Neural cell (in vitro differentiated cells): ENCODE data around the gene TMEM92. TPM values are rescaled to one million over a fixed set of nuclear protein-coding genes. Genes with fewer than 3 reads are reported as not detected.

ENCODE experiments used
- H2AFZ ChIP-seq: fragments of 200-600, 300-800 bp; sonication (generic), shearing (Covaris generic); 2 replicates; pipeline ENCODE4 v1.6.0; 2014; ENCODE audit warnings: low read depth, mild to moderate bottlenecking, antibody characterized with exemption, low read length, moderate library complexity
- H3F3A ChIP-seq: fragments of 200-600 bp; shearing (Covaris generic); 2 replicates; pipeline ENCODE4 v1.6.1; 2016; ENCODE audit warnings: mild to moderate bottlenecking, moderate library complexity, mixed read lengths, antibody characterized with exemption, low read length; ENCODE audit not compliant: insufficient read depth, poor library complexity, severe bottlenecking
- H3K27ac ChIP-seq: fragments of 200-600, 300-800 bp; sonication (generic), shearing (Covaris generic); 2 replicates; pipeline ENCODE4 v1.5.1; 2014; ENCODE audit warnings: mild to moderate bottlenecking, low read length, moderate library complexity
- H3K27me3 ChIP-seq: fragments of 300-800, 200-600 bp; sonication (generic), shearing (Covaris generic); 2 replicates; pipeline ENCODE4 v1.6.0; 2014; ENCODE audit warnings: mild to moderate bottlenecking, low read depth, low read length, moderate library complexity; ENCODE audit not compliant: insufficient read depth
- H3K36me3 ChIP-seq: fragments of 300-800, 200-600 bp; sonication (generic), shearing (Covaris generic); 2 replicates; pipeline ENCODE4 v1.5.1; 2014; ENCODE audit warnings: mild to moderate bottlenecking, antibody characterized with exemption, low read length, moderate library complexity; ENCODE audit not compliant: insufficient read depth
- H3K4me2 ChIP-seq: fragments of 300-800, 200-600 bp; sonication (generic), shearing (Covaris generic); 2 replicates; pipeline ENCODE4 v1.6.0; 2014; ENCODE audit warnings: mild to moderate bottlenecking, low read length
- H3K4me3 ChIP-seq: fragments of 300-800, 200-600 bp; sonication (generic), shearing (Covaris generic); 2 replicates; pipeline ENCODE4 v1.5.1; 2014; ENCODE audit warnings: mild to moderate bottlenecking, low read length, moderate library complexity
- H3K79me2 ChIP-seq: fragments of 200-600 bp; shearing (Covaris generic); replicated peaks from 2 replicates; pipeline ENCODE4 v1.6.0; 2014; ENCODE audit warnings: mild to moderate bottlenecking, low read length, moderate library complexity; ENCODE audit not compliant: insufficient read depth
- H3K9ac ChIP-seq: fragments of 300-800, 200-600 bp; sonication (generic), shearing (Covaris generic); 2 replicates; pipeline ENCODE4 v1.6.1; 2016; ENCODE audit warnings: mild to moderate bottlenecking, low read length, mixed read lengths
- H3K9me2 ChIP-seq: fragments of 200-600 bp; shearing (Covaris generic); 2 replicates; pipeline ENCODE4 v1.6.1; 2016; ENCODE audit warnings: mild to moderate bottlenecking, low read length, mixed read lengths; ENCODE audit not compliant: insufficient read depth
- H3K9me3 ChIP-seq: fragments of 200-600, 300-800 bp; sonication (generic), shearing (Covaris generic); 2 replicates; pipeline ENCODE4 v1.6.1; 2016; ENCODE audit warnings: mild to moderate bottlenecking, mixed run types, low read length, moderate library complexity, mixed read lengths
- H4K20me1 ChIP-seq: fragments of 200-600 bp; shearing (Covaris generic); 2 replicates; pipeline ENCODE4 v1.6.1; 2016; ENCODE audit warnings: mild to moderate bottlenecking, mixed run types; ENCODE audit not compliant: insufficient read depth
- EP300 ChIP-seq: fragments of 450-650 bp; conservative IDR thresholded peaks from 2 replicates; pipeline ENCODE4 v1.6.1; 2014; ENCODE audit warnings: antibody characterized with exemption, mild to moderate bottlenecking, moderate library complexity; ENCODE audit not compliant: poor library complexity, severe bottlenecking
- EZH2 ChIP-seq: fragments of 200-600, 300-800 bp; shearing (Covaris generic), sonication (generic); IDR thresholded peaks from 2 replicates; pipeline ENCODE4 v1.6.1; 2014; ENCODE audit warnings: antibody characterized with exemption, low read length, borderline replicate concordance, mild to moderate bottlenecking; ENCODE audit not compliant: insufficient read depth, poor library complexity, severe bottlenecking
- MXI1 ChIP-seq: fragments of 450-650 bp; conservative IDR thresholded peaks from 2 replicates; pipeline ENCODE4 v1.6.1; 2014; ENCODE audit warnings: antibody characterized with exemption, mild to moderate bottlenecking; ENCODE audit not compliant: poor library complexity, severe bottlenecking
- POLR2AphosphoS5 ChIP-seq: IDR thresholded peaks from 2 replicates; pipeline ENCODE4 v1.6.1; 2012
- RAD21 ChIP-seq: fragments of 450-650 bp; conservative IDR thresholded peaks from 2 replicates; pipeline ENCODE4 v1.6.1; 2014; ENCODE audit warnings: antibody characterized with exemption, mild to moderate bottlenecking, moderate library complexity
- REST ChIP-seq: IDR thresholded peaks from 2 replicates; pipeline ENCODE4 v1.6.1; 2012; ENCODE audit warnings: borderline replicate concordance
- SMC3 ChIP-seq: fragments of 450-650 bp; conservative IDR thresholded peaks from 2 replicates; pipeline ENCODE4 v1.6.1; 2014; ENCODE audit warnings: antibody characterized with exemption, mild to moderate bottlenecking, moderate library complexity; ENCODE audit not compliant: poor library complexity
- TAF1 ChIP-seq: IDR thresholded peaks from 2 replicates; pipeline ENCODE4 v1.6.1; 2012; ENCODE audit warnings: low read depth
- polyA plus RNA-seq: library from polyadenylated mRNA; depleted of rRNA; stranded (reverse); fragments of >200 nt; gene quantifications from 2 replicates; pipeline ENCODE4 v1.2.3, GENCODE V29; 2014
- TF ChIP-seq, protein P1 (sequence below): fragments of 450-650 bp; IDR thresholded peaks from 2 replicates; pipeline ENCODE4 v1.5.1; 2014; ENCODE audit warnings: antibody characterized with exemption, mild to moderate bottlenecking, moderate library complexity; ENCODE audit not compliant: poor library complexity, severe bottlenecking

The TMEM92 gene
- polyA plus RNA-seq, 1 donor from 2014 or later: not detected

GRCh38 chr17:50279639-50280038 lies 5.4 kb downstream of the TMEM92 start:
- no peak overlapping the region for H3K4me3 ChIP-seq
- no peaks in the 10 kb centered on the region for H3K9me2 ChIP-seq
- H2AFZ ChIP-seq: no peak overlapping the region
- no peaks in the 10 kb centered on the region for H4K20me1 ChIP-seq
- no peak overlapping the region for H3K9ac ChIP-seq
- H3K4me2 ChIP-seq: no peak overlapping the region
- peaks cover 2% of the 10 kb centered on the region for H3K27me3 ChIP-seq
- no peak overlapping the region for H3K27ac ChIP-seq
- no peak for TF ChIP-seq REST
- no peak for TF ChIP-seq SMC3
- TF ChIP-seq EZH2: no peak
- TF ChIP-seq RAD21: no peak
- no peak for TF ChIP-seq POLR2AphosphoS5
- TF ChIP-seq, protein P1, sequence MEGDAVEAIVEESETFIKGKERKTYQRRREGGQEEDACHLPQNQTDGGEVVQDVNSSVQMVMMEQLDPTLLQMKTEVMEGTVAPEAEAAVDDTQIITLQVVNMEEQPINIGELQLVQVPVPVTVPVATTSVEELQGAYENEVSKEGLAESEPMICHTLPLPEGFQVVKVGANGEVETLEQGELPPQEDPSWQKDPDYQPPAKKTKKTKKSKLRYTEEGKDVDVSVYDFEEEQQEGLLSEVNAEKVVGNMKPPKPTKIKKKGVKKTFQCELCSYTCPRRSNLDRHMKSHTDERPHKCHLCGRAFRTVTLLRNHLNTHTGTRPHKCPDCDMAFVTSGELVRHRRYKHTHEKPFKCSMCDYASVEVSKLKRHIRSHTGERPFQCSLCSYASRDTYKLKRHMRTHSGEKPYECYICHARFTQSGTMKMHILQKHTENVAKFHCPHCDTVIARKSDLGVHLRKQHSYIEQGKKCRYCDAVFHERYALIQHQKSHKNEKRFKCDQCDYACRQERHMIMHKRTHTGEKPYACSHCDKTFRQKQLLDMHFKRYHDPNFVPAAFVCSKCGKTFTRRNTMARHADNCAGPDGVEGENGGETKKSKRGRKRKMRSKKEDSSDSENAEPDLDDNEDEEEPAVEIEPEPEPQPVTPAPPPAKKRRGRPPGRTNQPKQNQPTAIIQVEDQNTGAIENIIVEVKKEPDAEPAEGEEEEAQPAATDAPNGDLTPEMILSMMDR: no peak
- no peak for TF ChIP-seq TAF1
- TF ChIP-seq EP300: no peak
- TF ChIP-seq MXI1: no peak
- H3K9me3 ChIP-seq: no peaks in the 10 kb centered on the region
- no peaks in the 10 kb centered on the region for H3F3A ChIP-seq
- no peaks in the 10 kb centered on the region for H3K36me3 ChIP-seq
- no peaks in the 10 kb centered on the region for H3K79me2 ChIP-seq

DNA sequence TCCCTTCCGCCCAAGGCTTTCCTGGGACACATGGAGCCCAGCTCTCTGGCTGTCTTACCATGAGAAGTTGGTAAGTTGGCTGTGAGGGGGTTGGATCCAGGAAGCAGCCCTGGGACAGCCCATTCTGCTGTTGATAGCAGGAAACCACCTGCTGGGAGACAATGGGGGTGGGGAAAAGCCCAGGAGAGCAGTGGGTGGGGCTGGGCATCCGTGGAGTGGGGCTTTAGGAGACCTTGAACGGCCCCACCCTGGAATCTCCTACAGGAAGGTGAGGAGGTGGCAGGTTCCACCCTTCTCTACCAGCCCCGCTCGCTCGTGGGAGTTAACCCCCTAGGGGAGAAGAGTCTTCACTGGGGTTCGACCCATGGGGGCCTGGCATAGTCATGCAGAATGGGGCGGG lies 5.8 kb downstream of the TMEM92 start:
- H3F3A ChIP-seq: no peaks in the 10 kb centered on the region
- no peaks in the 10 kb centered on the region for H3K79me2 ChIP-seq
- H2AFZ ChIP-seq: no peak overlapping the region
- no peaks in the 10 kb centered on the region for H4K20me1 ChIP-seq
- TF ChIP-seq REST (no peak), SMC3 (no peak), MXI1 (no peak), EZH2 (no peak), TAF1 (no peak), POLR2AphosphoS5 (no peak), RAD21 (no peak), EP300 (no peak)
- TF ChIP-seq, protein P1: no peak
- H3K4me2 ChIP-seq: no peak overlapping the region
- H3K9me3 ChIP-seq: no peaks in the 10 kb centered on the region
- H3K9ac ChIP-seq: no peak overlapping the region
- no peak overlapping the region for H3K4me3 ChIP-seq
- no peaks in the 10 kb centered on the region for H3K36me3 ChIP-seq
- H3K27ac ChIP-seq: no peak overlapping the region
- H3K27me3 ChIP-seq: no peaks in the 10 kb centered on the region
- no peaks in the 10 kb centered on the region for H3K9me2 ChIP-seq
